Stimulated activated CD4-positive, alpha-beta T cell treated with anti-CD3 and anti-CD28 coated beads, Interleukin-4, amount 100 ng/mL, for 4 hours (primary cell): ENCODE data around the gene UTP11.
A peak's percentile ranks its signal among the peaks of the same experiment; 100 is the strongest.
"Not testable (repeated sequence)": the region's sequence is repeated elsewhere in the genome, so short reads cannot be mapped to it uniquely, and the experiment has no call there.

Experiments
- DNase-seq, 2 experiments: peaks; one replicate each; pipeline ENCODE4 v3.0.0-alpha.2; 2020

UTP11 gene

GRCh38 chr1:38012363-38013226 lies at the start of gene UTP11:
TSS of gene UTP11 (plus strand) at chr1:38012734. CDS start at chr1:38012803, 69 bp downstream.
- peak; percentile 77 to 93 for DNase-seq

GRCh38 chr1:37964106-37964505 lies 48.4 kb upstream of the UTP11 start:
- DNase-seq, result not testable (repeated sequence)

- DNase-seq, result no peak
These were observed 47.2 kb upstream of the UTP11 start for GRCh38 chr1:37965301-37965700.

- not testable (repeated sequence) for DNase-seq
These were observed 38.9 kb upstream of the UTP11 start for GRCh38 chr1:37973684-37974083.

GRCh38 chr1:37974567-37974966 lies 38.0 kb upstream of the UTP11 start:
- DNase-seq, result no peak

- DNase-seq, result not testable (repeated sequence)
These were observed 37.5 kb upstream of the UTP11 start for GRCh38 chr1:37975083-37975482.

- DNase-seq, result no peak
These were observed 34.0 kb upstream of the UTP11 start for GRCh38 chr1:37978541-37978940.

- no peak for DNase-seq
These were observed 29.0 kb upstream of the UTP11 start for GRCh38 chr1:37983546-37983945.

- DNase-seq, result no peak
These were observed 24.9 kb upstream of the UTP11 start for GRCh38 chr1:37987679-37988078.

- peak; percentile 35 to 36 for DNase-seq
These were observed 23.1 kb upstream of the UTP11 start for GRCh38 chr1:37989361-37989930.

- DNase-seq, result no peak
These were observed 17.5 kb upstream of the UTP11 start for GRCh38 chr1:37994886-37995566.

GRCh38 chr1:37995751-37996345 lies 16.7 kb upstream of the UTP11 start:
- no peak for DNase-seq

GRCh38 chr1:37997256-37998088 lies 15.1 kb upstream of the UTP11 start:
- no peak for DNase-seq

GRCh38 chr1:37998089-37998808 lies 14.3 kb upstream of the UTP11 start:
- no peak for DNase-seq

GRCh38 chr1:37998913-37999429 lies 13.6 kb upstream of the UTP11 start:
- DNase-seq, result no peak

- DNase-seq, result no peak
These were observed 12.9 kb upstream of the UTP11 start for GRCh38 chr1:37999430-38000232.

GRCh38 chr1:38000233-38000528 lies 12.4 kb upstream of the UTP11 start:
- DNase-seq, result no peak

GRCh38 chr1:38000529-38001455 lies 11.7 kb upstream of the UTP11 start:
- DNase-seq, result no peak
